Spleen (tissue), 11 donors: ENCODE results near the gene EFNA4. TPM values are rescaled to one million over a fixed set of nuclear protein-coding genes. Genes with fewer than 3 reads are reported as not detected.

ENCODE experiments used
- DNase-seq: peaks from one replicate; pipeline ENCODE4 v3.0.0-alpha.2; 2020
- H3K27ac ChIP-seq, 8 donors: fragments of 200-600 bp; sonication (generic) in 7 of 8; 1 replicate in 4 of 8; 2 replicates in 4 of 8; pipeline versions ENCODE4 v1.5.0 to v1.8.0; 2016 to 2021; ENCODE audit warnings: inconsistent platforms in 4 of 8, mild to moderate bottlenecking in 4 of 8, moderate library complexity in 1 of 8
- H3K27me3 ChIP-seq, 7 donors: fragments of 200-600 bp; sonication (generic) in 6 of 7; replicated peaks in 1 of 7; 1 replicate in 4 of 7; 2 replicates in 3 of 7; pipeline versions ENCODE4 v1.5.0 to v1.8.0; 2016 to 2021; ENCODE audit warnings: inconsistent platforms in 3 of 7, mild to moderate bottlenecking in 1 of 7
- H3K36me3 ChIP-seq, 6 donors: fragments of 200-600 bp; sonication (generic) in 5 of 6; 1 replicate in 4 of 6; 2 replicates in 2 of 6; pipeline versions ENCODE4 v1.5.0 to v1.8.0; 2016 to 2021; ENCODE audit warnings: inconsistent platforms in 2 of 6
- H3K4me1 ChIP-seq, 6 donors: fragments of 200-600 bp; sonication (generic) in 5 of 6; 1 replicate in 3 of 6; 2 replicates in 3 of 6; pipeline versions ENCODE4 v1.5.0 to v1.8.0; 2016 to 2021; ENCODE audit warnings: inconsistent platforms in 3 of 6
- H3K4me3 ChIP-seq, 8 donors: fragments of 200-600 bp; sonication (generic) in 7 of 8; 1 replicate in 4 of 8; 2 replicates in 4 of 8; pipeline versions ENCODE4 v1.5.0 to v1.8.0; 2016 to 2021; ENCODE audit warnings: inconsistent platforms in 4 of 8, mild to moderate bottlenecking in 4 of 8, moderate library complexity in 2 of 8
- H3K9me3 ChIP-seq, 8 donors: fragments of 200-600 bp; sonication (generic) in 7 of 8; 1 replicate in 4 of 8; 2 replicates in 4 of 8; pipeline versions ENCODE4 v1.5.0 to v1.8.0; 2016 to 2021; ENCODE audit warnings: inconsistent platforms in 4 of 8
- POLR2A ChIP-seq, 3 donors: fragments of 450-650 bp; IDR thresholded peaks; one replicate each; pipeline ENCODE4 v1.5.1; 2017; ENCODE audit warnings: antibody characterized with exemption in 3 of 3, mild to moderate bottlenecking in 1 of 3
- POLR2AphosphoS5 ChIP-seq, 3 donors: sonication (generic); formaldehyde crosslinking; IDR thresholded peaks; one replicate each; pipeline ENCODE4 v1.5.1; 2017; ENCODE audit warnings: antibody characterized with exemption in 3 of 3
- WGBS, 5 donors: extraction: QIAGEN DNeasy Blood & Tissue Kit in 3 of 5; methylation state at CpG; one replicate each; pipeline versions ENCODE4 v1.1.5 to v1.1.7; 2013 to 2018; 5-methylcytosine and 5-hydroxymethylcytosine counted together
- intact Hi-C: fragments of 100-400 bp; cut with DNase I; formaldehyde crosslinking; loops from one replicate; pipeline ENCODE4 v1.15.0; 2023; ENCODE audit warnings: low total_unique reads
- polyA plus RNA-seq, 3 donors: library from polyadenylated mRNA; stranded (reverse); fragments of 200-250 nt; gene quantifications; one replicate each; pipeline ENCODE4 v1.2.1, GENCODE V29; 2013
- total RNA-seq, 7 donors: library from RNA; depleted of rRNA in 3 of 7; stranded (reverse); fragments of >200 nt in 3 of 7; fragmentation: NEBNext Ultra II Directional in 4 of 7; extraction: Animal tissue kit (Norgen Biotek cat#: 25700) in 4 of 7; gene quantifications; one replicate each; pipeline versions ENCODE4 v1.1.0 to v1.2.1, GENCODE V29; 2016 to 2021
- TF ChIP-seq, protein P1 (sequence below), 11 experiments: fragments of 200-600 bp in 7 of 11; fragments of 450-650 bp in 4 of 11; sonication (generic) in 4 of 11; IDR thresholded peaks in 8 of 11; conservative IDR thresholded peaks in 3 of 11; 1 replicate in 7 of 11; 2 replicates in 4 of 11; pipeline versions ENCODE4 v1.4.0 to v1.8.0; 2016 to 2021; ENCODE audit warnings: antibody characterized with exemption in 11 of 11, inconsistent platforms in 4 of 11, mild to moderate bottlenecking in 1 of 11
- donor health status: healthy with polysubstance abuse.
- donor health status: DM: no; HTN: no; CAD: no; lungs with moderate emphysema.
- donor health status: DM: no; HTN: no; CAD: no.
- donor health status: Bipolar disorder and iron deficiency.
- donor health status: healthy.
- donor health status: DM: no; HTN: no; CAD: no.
- donor health status: DM: yes; HTN: yes; CAD: no.

Gene EFNA4
- total and polyA plus RNA-seq, 10 donors: 4.6 to 9.5 (median 7.1) TPM

GRCh38 chr1:155079487-155080311, 16.2 kb downstream of the EFNA4 start:
- H3K4me3 ChIP-seq: peak overlapping the region in 6 of 8 donors; percentile 22 to 68 (median 38)
- peaks cover 24 to 66% (median 58%) of the 10 kb centered on the region in 7 donors for H3K27me3 ChIP-seq
- H3K36me3 ChIP-seq: no peaks in the 10 kb centered on the region
- no peak overlapping the region for H3K27ac ChIP-seq
- peak; percentile 78 for DNase-seq
- 1 to 2% (median 2%) methylated on average over 19 to 67 of the region's 67 CpGs for WGBS, 5 donors
- intact Hi-C loops: no loop called here
- H3K4me1 ChIP-seq: peaks cover 46 to 67% (median 60%) of the 10 kb centered on the region in 6 donors
- TF ChIP-seq POLR2A (IDR thresholded peaks at IDR 0.05): no peak
- TF ChIP-seq, protein P1, sequence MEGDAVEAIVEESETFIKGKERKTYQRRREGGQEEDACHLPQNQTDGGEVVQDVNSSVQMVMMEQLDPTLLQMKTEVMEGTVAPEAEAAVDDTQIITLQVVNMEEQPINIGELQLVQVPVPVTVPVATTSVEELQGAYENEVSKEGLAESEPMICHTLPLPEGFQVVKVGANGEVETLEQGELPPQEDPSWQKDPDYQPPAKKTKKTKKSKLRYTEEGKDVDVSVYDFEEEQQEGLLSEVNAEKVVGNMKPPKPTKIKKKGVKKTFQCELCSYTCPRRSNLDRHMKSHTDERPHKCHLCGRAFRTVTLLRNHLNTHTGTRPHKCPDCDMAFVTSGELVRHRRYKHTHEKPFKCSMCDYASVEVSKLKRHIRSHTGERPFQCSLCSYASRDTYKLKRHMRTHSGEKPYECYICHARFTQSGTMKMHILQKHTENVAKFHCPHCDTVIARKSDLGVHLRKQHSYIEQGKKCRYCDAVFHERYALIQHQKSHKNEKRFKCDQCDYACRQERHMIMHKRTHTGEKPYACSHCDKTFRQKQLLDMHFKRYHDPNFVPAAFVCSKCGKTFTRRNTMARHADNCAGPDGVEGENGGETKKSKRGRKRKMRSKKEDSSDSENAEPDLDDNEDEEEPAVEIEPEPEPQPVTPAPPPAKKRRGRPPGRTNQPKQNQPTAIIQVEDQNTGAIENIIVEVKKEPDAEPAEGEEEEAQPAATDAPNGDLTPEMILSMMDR (IDR thresholded peaks at IDR 0.05 in 8 of 11, conservative IDR thresholded peaks at IDR 0.05 in 3 of 11): no peak
- TF ChIP-seq POLR2AphosphoS5 (IDR thresholded peaks at IDR 0.05): no peak
- H3K9me3 ChIP-seq: no peaks in the 10 kb centered on the region

DNA sequence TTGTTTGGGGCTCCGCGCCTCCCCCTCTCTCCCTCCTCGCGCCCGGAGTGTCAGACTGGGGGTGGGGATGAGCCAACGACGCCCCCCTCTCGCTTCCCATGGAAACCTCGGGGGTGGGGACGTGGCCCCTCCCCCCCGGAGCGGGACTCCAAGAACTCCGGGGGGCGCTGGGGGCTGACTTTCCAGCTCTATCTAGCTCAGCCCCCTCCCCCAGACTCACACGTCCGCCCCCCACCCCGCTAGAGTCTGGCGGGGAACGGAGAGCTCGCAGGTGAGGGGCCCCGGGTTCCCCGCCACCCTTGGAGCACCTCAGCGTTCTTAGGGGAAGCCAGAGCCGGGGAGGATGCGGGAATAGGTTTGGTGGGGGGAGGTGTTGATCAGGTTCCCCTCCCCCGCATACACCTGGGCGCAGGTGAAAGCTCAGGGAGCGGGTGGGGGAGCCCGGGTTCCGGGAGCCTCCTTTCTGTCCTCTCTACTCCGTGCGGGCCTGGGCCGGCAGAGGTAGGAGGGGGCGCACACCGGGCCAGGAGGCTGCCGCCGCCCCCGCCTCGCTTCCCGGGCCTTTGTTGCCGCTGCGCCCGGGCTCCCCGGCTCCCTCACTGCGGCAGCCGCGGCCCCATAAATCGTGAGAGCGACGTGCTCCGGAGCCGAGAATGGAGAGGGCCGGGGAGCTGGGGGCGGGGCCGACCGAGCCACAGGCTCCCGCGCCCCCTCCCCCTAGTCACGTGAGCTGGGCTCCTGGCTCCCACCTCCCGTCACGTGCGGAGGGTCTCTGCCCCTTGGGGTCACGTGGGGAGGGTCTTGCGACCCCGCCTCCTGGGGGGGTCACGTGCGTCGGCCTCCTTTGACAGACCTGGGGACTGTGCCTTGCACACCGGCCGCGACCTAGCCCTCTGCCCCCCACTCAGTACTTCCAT, 17.0 kb downstream of the EFNA4 start:
- DNase-seq: peak; percentile 78
- intact Hi-C loops: no loop called here
- Histone ChIP-seq H3K9me3 (no peaks in the 10 kb centered on the region), H3K4me1 (peaks cover 48 to 72% (median 64%) of the 10 kb centered on the region in 6 donors), H3K27me3 (peaks cover 24 to 66% (median 58%) of the 10 kb centered on the region in 7 donors), H3K27ac (no peak overlapping the region), H3K4me3 (peak overlapping the region in 5 of 8 donors; percentile 6 to 68 (median 22)), H3K36me3 (no peaks in the 10 kb centered on the region)
- TF ChIP-seq, protein P1 (IDR thresholded peaks at IDR 0.05 in 8 of 11, conservative IDR thresholded peaks at IDR 0.05 in 3 of 11): no peak
- no peak for TF ChIP-seq POLR2A (IDR thresholded peaks at IDR 0.05)
- TF ChIP-seq POLR2AphosphoS5 (IDR thresholded peaks at IDR 0.05): no peak
- WGBS, 5 donors: 0 to 2% (median 1%) methylated on average over 7 to 71 of the region's 71 CpGs

DNA sequence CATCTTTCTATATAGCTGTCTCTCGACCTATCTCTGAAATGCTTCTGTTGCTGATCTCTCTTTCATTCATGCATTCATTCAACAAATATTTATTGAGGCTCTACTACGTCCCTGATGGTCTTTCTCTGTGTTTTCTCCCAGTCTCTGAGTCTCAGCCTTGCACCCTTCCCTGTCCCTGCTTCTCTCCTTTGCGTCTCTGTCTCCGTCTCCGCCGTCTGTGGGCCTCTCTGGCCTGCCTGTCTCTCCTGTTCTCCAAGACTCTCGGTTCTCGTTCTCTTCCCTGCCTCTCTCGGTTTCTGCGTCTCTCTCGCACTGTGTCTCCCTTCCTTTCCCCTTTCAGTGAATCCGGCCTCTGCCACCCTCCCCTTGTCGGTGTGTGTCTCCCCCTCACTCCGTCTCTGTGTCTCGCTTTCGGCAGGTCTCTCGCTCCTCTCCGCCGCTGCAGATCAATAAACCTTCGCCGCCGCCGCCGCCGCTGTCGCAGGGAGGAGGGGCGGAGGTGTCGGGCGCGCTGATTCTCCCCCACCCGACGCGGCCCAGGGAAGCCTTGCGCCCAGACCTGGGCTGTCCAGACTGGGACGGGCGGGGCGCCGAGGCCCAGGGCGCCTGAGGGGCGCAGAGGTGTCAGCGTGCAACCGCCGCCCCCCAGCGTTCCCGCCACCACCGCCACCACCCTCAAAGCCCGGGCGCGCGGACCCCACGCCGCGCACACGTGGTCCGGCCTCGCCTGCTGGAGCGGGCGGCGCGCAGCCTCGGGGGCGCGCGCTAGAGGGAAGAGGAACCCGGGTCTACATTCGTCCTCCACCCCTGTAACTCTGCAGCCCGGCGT, 18.1 kb downstream of the EFNA4 start:
- 2 to 5% (median 2%) methylated on average over 35 to 68 of the region's 68 CpGs for WGBS, 5 donors
- peak overlapping the region in 7 of 8 donors; percentile 7 to 68 (median 25) for H3K4me3 ChIP-seq

More for the DNA sequence above, 18.1 kb downstream of the EFNA4 start:
- Histone ChIP-seq H3K27me3 (peaks cover 24 to 66% (median 58%) of the 10 kb centered on the region in 7 donors), H3K36me3 (no peaks in the 10 kb centered on the region), H3K4me1 (peaks cover 58 to 83% (median 75%) of the 10 kb centered on the region in 6 donors), H3K27ac (no peak overlapping the region), H3K9me3 (no peaks in the 10 kb centered on the region)
- peak; percentile 78 for DNase-seq
- intact Hi-C loops: no loop called here
- no peak for TF ChIP-seq POLR2A (IDR thresholded peaks at IDR 0.05)
- TF ChIP-seq, protein P1 (IDR thresholded peaks at IDR 0.05 in 8 of 11, conservative IDR thresholded peaks at IDR 0.05 in 3 of 11): no peak
